OCI-LY7 (cell line): Measurements from ENCODE around the gene ANKRD9. TPM values are rescaled to one million over a fixed set of nuclear protein-coding genes. Genes with fewer than 3 reads are reported as not detected.

Experiments used
- BruUV-seq: library from RNA; stranded (reverse); fragments of 400-500 nt; replicated peaks from 2 replicates; lab custom pipeline; 2021; lab: Mats Ljungman, UMichigan
- CTCF ChIA-PET: fragments of 300-600 bp; sonication (Branson Sonifier 250); formaldehyde crosslinking; loops from one replicate; lab custom pipeline; 2022; ENCODE audit warnings: antibody characterized with exemption; ENCODE audit not compliant: unreplicated experiment; lab: Charles Lee
- POLR2A ChIA-PET: fragments of 300-600 bp; sonication (Branson Sonifier 250); formaldehyde crosslinking; loops from one replicate; lab custom pipeline; 2022; ENCODE audit warnings: antibody characterized with exemption; lab: Charles Lee
- DNase-seq: peaks from one replicate; pipeline ENCODE4 v3.0.0-alpha.2; 2015; ENCODE audit warnings: low spot score
- H2AFZ ChIP-seq: fragments of 200-600 bp; sonication (generic), shearing (Covaris generic); 2 replicates; pipeline ENCODE4 v1.6.1; 2014; ENCODE audit warnings: mild to moderate bottlenecking, antibody characterized with exemption, low read length, moderate library complexity
- H3K27ac ChIP-seq: fragments of 200-600 bp; sonication (generic); 2 replicates; pipeline ENCODE4 v1.5.1; 2014; ENCODE audit warnings: mixed run types, low read depth, mild to moderate bottlenecking, moderate library complexity, low read length, inconsistent platforms; ENCODE audit not compliant: poor library complexity, severe bottlenecking
- H3K36me3 ChIP-seq: fragments of 200-600 bp; sonication (generic); 2 replicates; pipeline ENCODE4 v1.6.1; 2014; ENCODE audit warnings: mild to moderate bottlenecking, antibody characterized with exemption, low read length, moderate library complexity, mixed read lengths; ENCODE audit not compliant: insufficient read depth
- H3K4me1 ChIP-seq: fragments of 200-600 bp; sonication (generic); 2 replicates; pipeline ENCODE4 v1.5.1; 2014; ENCODE audit warnings: mild to moderate bottlenecking, low read length; ENCODE audit not compliant: insufficient read depth, poor library complexity, severe bottlenecking
- H3K4me2 ChIP-seq: fragments of 200-600 bp; sonication (generic); 2 replicates; pipeline ENCODE4 v1.6.1; 2014; ENCODE audit warnings: mild to moderate bottlenecking, low read length
- H3K4me3 ChIP-seq: fragments of 200-600 bp; sonication (generic); 2 replicates; pipeline ENCODE4 v1.5.1; 2014; ENCODE audit warnings: mild to moderate bottlenecking, low read depth, low read length; ENCODE audit not compliant: poor library complexity, severe bottlenecking
- H3K79me2 ChIP-seq: fragments of 200-600 bp; sonication (generic); 2 replicates; pipeline ENCODE4 v1.6.1; 2016; ENCODE audit warnings: low read depth, mild to moderate bottlenecking, low read length, moderate library complexity, mixed read lengths; ENCODE audit not compliant: insufficient read depth
- H3K9me2 ChIP-seq: fragments of 200-600 bp; sonication (generic); 2 replicates; pipeline ENCODE4 v1.6.1; 2016; ENCODE audit warnings: mild to moderate bottlenecking, low read length, mixed read lengths; ENCODE audit not compliant: insufficient read depth
- H3K9me3 ChIP-seq: fragments of 200-600 bp; sonication (generic); 2 replicates; pipeline ENCODE4 v1.6.1; 2014; ENCODE audit warnings: mild to moderate bottlenecking, mixed run types, low read length, mixed read lengths
- H4K20me1 ChIP-seq: fragments of 200-600 bp; sonication (generic); 2 replicates; pipeline ENCODE4 v1.6.1; 2014; ENCODE audit warnings: mild to moderate bottlenecking, antibody characterized with exemption, low read length, moderate library complexity, mixed read lengths; ENCODE audit not compliant: insufficient read depth
- CTCF ChIP-seq: fragments of 200-600 bp; sonication (generic); conservative IDR thresholded peaks from 2 replicates; pipeline ENCODE4 v1.5.1; 2014; ENCODE audit warnings: mild to moderate bottlenecking, antibody characterized with exemption, low read length, moderate library complexity, mixed read lengths
- EZH2phosphoT487 ChIP-seq: fragments of 200-600 bp; sonication (generic); IDR thresholded peaks from 2 replicates; pipeline ENCODE4 v1.6.1; 2018; ENCODE audit warnings: low read depth, borderline replicate concordance, mild to moderate bottlenecking, mixed run types, antibody characterized with exemption, low read length, moderate library complexity, mixed read lengths
- intact Hi-C: fragments of 100-400 bp; cut with micrococcal nuclease; formaldehyde crosslinking; loops from one replicate; pipeline ENCODE4 v1.10.0; 2022; ENCODE audit not compliant: unreplicated experiment
- total RNA-seq, 2 experiments: library from RNA; depleted of rRNA in 1 of 2; stranded (reverse); fragments of >200 nt in 1 of 2; shearing (Covaris generic) in 1 of 2; gene quantifications; 2 replicates each; pipeline ENCODE4 v1.2.3, GENCODE V29; 2014 to 2022

ANKRD9 gene
- total RNA-seq, 2 experiments from 2014 or later: 1.2 to 1.9 TPM

- Histone ChIP-seq H3K9me2 (no peaks in the 10 kb centered on the region), H3K4me2 (peak overlapping the region; percentile 73), H4K20me1 (no peaks in the 10 kb centered on the region), H2AFZ (peak overlapping the region; percentile 52; the same call in 1 of the 2 replicates), H3K79me2 (no peaks in the 10 kb centered on the region), H3K27ac (no peak overlapping the region), H3K4me1 (no peaks in the 10 kb centered on the region), H3K4me3 (peak overlapping the region; percentile 55), H3K9me3 (no peaks in the 10 kb centered on the region), H3K36me3 (no peaks in the 10 kb centered on the region)
- peak; percentile 46 for DNase-seq
- intact Hi-C loops: loop anchor here (1.0 to 10.0 kb wide), 3 partner anchors 78 to 198 kb away; partner anchors contain the start of genes CINP, TECPR2 and ZNF839
- no TSS peak for BruUV-seq
- CTCF ChIA-PET: no interaction called here
- TF ChIP-seq CTCF (peak; percentile 79), EZH2phosphoT487 (no peak)
- POLR2A ChIA-PET: no interaction called here
Observed at GRCh38 chr14:102516531-102517391, 7.2 kb upstream of the ANKRD9 start.

- no peak overlapping the region for H2AFZ ChIP-seq
- no peaks in the 10 kb centered on the region for H3K79me2 ChIP-seq
- H3K9me3 ChIP-seq: no peaks in the 10 kb centered on the region
- ChIA-PET CTCF (no interaction called here), POLR2A (interaction anchor here (0.6 to 0.7 kb wide), 4 partner anchors 44 to 308 kb away, joined by 3 to 5 read pairs (median 4); partner anchors contain the start of gene MOK)
- no peak overlapping the region for H3K27ac ChIP-seq
- no peak for DNase-seq
- H3K9me2 ChIP-seq: no peaks in the 10 kb centered on the region
- H3K4me2 ChIP-seq: no peak overlapping the region
- no TSS peak for BruUV-seq
- H3K36me3 ChIP-seq: no peaks in the 10 kb centered on the region
- no peak for TF ChIP-seq EZH2phosphoT487
- no peak for TF ChIP-seq CTCF
- intact Hi-C loops: loop anchor here (10.0 kb wide), 1 partner anchor 150 kb away; the partner anchor contains the start of genes CINP and TECPR2
- no peak overlapping the region for H3K4me3 ChIP-seq
- no peaks in the 10 kb centered on the region for H4K20me1 ChIP-seq
- peaks cover 9% of the 10 kb centered on the region for H3K4me1 ChIP-seq
Observed at GRCh38 chr14:102514987-102515733, 5.6 kb upstream of the ANKRD9 start.
